HG02981 (cell line): ENCODE measurements around the gene DNAAF1.

Source experiments
- ATAC-seq: cut with Tn5 transposase; IDR thresholded peaks from one replicate; pipeline ENCODE4 v1.9.1; 2021; ENCODE audit warnings: mild to moderate bottlenecking, moderate library complexity; ENCODE audit not compliant: unreplicated experiment

Gene DNAAF1

GRCh38 chr16:84121007-84121406 lies 24.1 kb upstream of the DNAAF1 start:
- no peak for ATAC-seq

GRCh38 chr16:84124257-84125073 lies 20.6 kb upstream of the DNAAF1 start:
- no peak for ATAC-seq

- ATAC-seq: no peak
Measured at GRCh38 chr16:84131117-84131516, 14.0 kb upstream of the DNAAF1 start.

GRCh38 chr16:84132527-84133285 lies 12.4 kb upstream of the DNAAF1 start:
- ATAC-seq: no peak

- ATAC-seq: no peak
Measured at GRCh38 chr16:84136331-84137125, 8.6 kb upstream of the DNAAF1 start.

- ATAC-seq: no peak
Measured at GRCh38 chr16:84137287-84137686, 7.8 kb upstream of the DNAAF1 start.

GRCh38 chr16:84137769-84138357 lies 7.2 kb upstream of the DNAAF1 start:
- ATAC-seq: no peak

- ATAC-seq: no peak
Measured at GRCh38 chr16:84138500-84138823, 6.6 kb upstream of the DNAAF1 start.

GRCh38 chr16:84138824-84139627 lies 6.1 kb upstream of the DNAAF1 start:
- no peak for ATAC-seq

- ATAC-seq: no peak
Measured at GRCh38 chr16:84139628-84140258, 5.4 kb upstream of the DNAAF1 start.

GRCh38 chr16:84141143-84141670 lies 3.9 kb upstream of the DNAAF1 start:
- ATAC-seq: no peak

GRCh38 chr16:84143081-84143480 lies 2.0 kb upstream of the DNAAF1 start:
- no peak for ATAC-seq

- no peak for ATAC-seq
Measured at GRCh38 chr16:84143784-84144199, 1.3 kb upstream of the DNAAF1 start.

GRCh38 chr16:84144209-84144858 lies 774 bp upstream of the DNAAF1 start:
- ATAC-seq: peak; percentile 23

GRCh38 chr16:84150926-84151325 lies 5.8 kb downstream of the DNAAF1 start:
- no peak for ATAC-seq

GRCh38 chr16:84153660-84154214 lies 8.6 kb downstream of the DNAAF1 start:
- ATAC-seq: no peak

GRCh38 chr16:84155226-84155625 lies 10.1 kb downstream of the DNAAF1 start:
- ATAC-seq: no peak

GRCh38 chr16:84155771-84156170 lies 10.7 kb downstream of the DNAAF1 start:
- no peak for ATAC-seq

GRCh38 chr16:84156342-84156784 lies 11.3 kb downstream of the DNAAF1 start:
- no peak for ATAC-seq
